ENCODE results near the gene TRMT2A.

The TRMT2A gene

DNA sequence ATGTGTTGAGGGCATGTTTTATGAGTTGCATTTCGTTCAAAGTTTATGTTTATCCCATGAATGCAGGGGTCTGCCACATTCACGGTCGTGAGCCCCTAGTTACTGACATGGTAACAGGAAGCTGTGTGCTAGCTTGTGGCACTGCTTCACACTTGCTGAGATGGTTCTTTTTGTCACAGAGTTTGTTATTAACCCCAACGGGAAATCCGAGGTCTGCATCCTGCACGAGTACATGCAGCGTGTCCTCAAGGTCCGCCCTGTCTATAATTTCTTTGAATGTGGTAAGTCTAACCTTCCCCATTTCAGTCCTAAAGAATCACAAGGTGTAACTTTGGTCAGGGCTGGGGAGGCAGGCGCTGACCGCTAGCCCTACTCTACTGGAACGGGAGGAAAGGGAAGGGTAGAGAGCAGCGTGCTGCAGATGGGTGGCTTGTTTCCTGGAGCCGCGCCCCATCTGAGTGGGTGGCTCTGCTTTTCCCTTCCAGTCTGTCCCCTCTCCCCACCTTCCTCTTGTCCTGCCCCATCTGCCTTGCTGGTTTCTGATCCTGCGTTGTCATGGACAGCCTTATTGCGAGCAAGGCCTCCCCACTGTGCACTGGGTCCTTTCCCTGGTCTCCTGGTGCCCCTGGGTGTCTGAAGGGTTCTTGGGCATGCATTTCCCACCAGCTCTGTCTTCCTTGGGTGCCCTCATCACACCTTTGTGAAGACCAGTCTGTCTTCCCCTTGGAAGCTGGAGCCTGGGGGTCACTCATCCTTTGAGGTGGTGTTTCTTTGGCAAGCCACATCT lies 25.1 kb downstream of the TRMT2A start:
- no peak overlapping the region for H3K27ac ChIP-seq
- TF ChIP-seq, protein P1, sequence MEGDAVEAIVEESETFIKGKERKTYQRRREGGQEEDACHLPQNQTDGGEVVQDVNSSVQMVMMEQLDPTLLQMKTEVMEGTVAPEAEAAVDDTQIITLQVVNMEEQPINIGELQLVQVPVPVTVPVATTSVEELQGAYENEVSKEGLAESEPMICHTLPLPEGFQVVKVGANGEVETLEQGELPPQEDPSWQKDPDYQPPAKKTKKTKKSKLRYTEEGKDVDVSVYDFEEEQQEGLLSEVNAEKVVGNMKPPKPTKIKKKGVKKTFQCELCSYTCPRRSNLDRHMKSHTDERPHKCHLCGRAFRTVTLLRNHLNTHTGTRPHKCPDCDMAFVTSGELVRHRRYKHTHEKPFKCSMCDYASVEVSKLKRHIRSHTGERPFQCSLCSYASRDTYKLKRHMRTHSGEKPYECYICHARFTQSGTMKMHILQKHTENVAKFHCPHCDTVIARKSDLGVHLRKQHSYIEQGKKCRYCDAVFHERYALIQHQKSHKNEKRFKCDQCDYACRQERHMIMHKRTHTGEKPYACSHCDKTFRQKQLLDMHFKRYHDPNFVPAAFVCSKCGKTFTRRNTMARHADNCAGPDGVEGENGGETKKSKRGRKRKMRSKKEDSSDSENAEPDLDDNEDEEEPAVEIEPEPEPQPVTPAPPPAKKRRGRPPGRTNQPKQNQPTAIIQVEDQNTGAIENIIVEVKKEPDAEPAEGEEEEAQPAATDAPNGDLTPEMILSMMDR (conservative IDR thresholded peaks at IDR 0.05), result no peak

- TF ChIP-seq, protein P1 (conservative IDR thresholded peaks at IDR 0.05), result no peak
- no peak overlapping the region for H3K27ac ChIP-seq
Observed at GRCh38 chr22:20090730-20091240, 26.2 kb downstream of the TRMT2A start.

- no peak overlapping the region for H3K27ac ChIP-seq
- TF ChIP-seq, protein P1 (conservative IDR thresholded peaks at IDR 0.05), result no peak
Observed at GRCh38 chr22:20089977-20090729, 26.9 kb downstream of the TRMT2A start.

DNA sequence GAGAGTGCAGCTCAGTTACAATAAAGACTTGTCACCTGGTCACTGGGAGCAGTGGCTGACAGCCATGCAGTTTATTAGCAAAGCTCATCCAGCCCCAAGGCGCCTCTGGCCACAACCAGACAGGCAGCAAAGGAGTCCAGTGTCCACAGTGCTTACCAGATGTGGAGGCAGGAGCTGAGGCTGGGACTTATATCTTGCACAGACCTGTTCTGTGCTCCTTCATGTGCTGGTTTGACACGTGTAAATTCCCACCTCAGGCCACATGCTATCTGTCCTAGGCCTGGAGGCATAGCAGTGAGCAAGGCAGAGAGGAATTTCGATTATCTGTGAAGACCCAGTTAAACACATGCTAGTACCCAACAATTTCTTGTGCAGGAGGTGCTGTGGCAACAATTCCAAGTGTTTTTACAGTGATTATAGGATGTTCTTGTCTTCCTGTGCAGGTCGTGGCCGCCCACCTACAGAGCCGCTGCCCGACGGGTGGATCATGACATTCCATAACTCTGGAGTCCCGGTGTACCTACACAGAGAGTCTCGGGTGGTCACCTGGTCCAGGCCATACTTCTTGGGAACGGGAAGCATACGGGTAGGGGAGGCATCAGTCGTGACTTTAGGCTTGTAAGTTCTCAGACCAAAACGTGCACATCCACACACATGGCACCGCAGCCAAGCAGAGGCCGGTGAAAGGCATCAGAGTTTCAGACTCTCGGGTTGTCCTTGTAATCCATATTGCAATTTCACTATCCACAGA lies 27.6 kb downstream of the TRMT2A start:
- TF ChIP-seq, protein P1 (conservative IDR thresholded peaks at IDR 0.05), result no peak
- no peak overlapping the region for H3K27ac ChIP-seq

DNA sequence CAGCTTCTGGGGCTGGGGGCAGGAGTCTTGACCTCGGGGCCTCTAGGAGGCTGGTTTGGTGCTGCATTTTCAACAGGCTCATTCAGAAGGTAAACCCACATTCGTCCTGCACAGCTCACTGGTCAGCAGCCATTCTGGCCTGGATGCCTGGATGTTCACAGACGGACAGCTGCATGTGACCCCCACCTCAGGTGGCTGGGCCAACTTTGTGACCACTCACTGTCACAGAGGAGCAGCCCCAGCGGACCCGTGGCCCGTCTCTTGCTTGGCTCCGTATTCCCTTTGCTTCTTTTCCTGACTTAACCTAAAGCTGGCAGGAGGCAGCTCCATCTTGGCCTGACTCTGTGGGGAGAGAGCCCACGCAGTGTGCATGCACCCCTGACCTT lies 28.8 kb downstream of the TRMT2A start:
- no peak overlapping the region for H3K27ac ChIP-seq
- TF ChIP-seq, protein P1 (conservative IDR thresholded peaks at IDR 0.05), result no peak

DNA sequence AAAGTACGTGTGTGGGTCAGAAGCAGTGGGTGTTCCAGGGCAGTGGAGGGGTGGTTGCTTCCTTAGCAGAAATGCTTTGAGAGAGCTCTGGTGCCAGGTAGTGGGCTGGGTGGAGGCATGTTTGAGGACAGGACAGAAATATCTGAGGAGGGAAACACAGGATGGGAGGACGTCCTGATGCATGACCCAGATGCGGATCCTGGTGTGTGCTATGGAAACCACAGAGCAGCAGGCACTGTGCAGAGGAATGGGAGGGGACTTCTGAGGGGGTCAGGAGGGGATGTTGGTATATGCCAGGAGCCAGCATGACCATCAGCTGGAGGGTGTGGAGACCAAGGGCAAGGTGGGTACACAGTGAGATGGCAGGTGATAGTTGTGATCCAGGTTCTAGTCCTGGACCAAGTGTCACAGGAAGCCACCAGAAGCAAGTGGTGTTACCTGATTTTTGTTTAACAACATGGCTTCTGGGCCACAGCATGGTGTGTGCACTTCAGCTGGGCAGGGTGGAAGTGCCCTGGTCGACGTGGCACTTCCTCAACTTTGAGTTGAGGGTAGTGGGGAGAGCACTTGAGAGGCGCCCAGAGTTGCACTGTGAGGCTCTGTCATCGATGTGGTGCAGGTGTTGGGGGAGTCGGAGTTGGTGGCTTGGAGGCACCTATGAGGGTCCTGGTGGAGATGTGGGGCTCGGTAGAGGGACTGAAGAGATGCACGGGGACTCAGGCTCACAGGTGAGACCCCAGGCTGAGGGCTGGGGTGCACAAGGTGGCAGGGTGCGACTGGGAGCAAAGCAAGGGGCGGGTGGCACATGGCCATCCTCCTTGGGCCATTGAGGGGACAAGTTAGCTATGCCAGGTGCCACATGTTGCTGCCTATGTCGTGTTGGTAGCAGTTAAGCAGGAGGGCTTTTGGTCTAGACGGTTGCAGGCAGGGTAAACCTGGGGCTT lies 29.4 kb downstream of the TRMT2A start:
- no peak overlapping the region for H3K27ac ChIP-seq
- TF ChIP-seq, protein P1 (conservative IDR thresholded peaks at IDR 0.05), result no peak
